HL-60 (cell line): ENCODE measurements around the gene BAAT.

ENCODE experiments used
- CTCF ChIP-seq: IDR thresholded peaks from one replicate; pipeline ENCODE4 v1.5.1; 2011; ENCODE audit warnings: low read length, control low read depth, inconsistent platforms; ENCODE audit not compliant: insufficient read depth
- POLR2AphosphoS5 ChIP-seq: IDR thresholded peaks from 2 replicates; pipeline ENCODE4 v1.6.1; 2012; ENCODE audit warnings: low read depth
- REST ChIP-seq: IDR thresholded peaks from 2 replicates; pipeline ENCODE4 v1.6.1; 2012; ENCODE audit warnings: low read depth; ENCODE audit not compliant: insufficient replicate concordance

- TF ChIP-seq REST (no peak), POLR2AphosphoS5 (no peak), CTCF (no peak)
Observed at GRCh38 chr9:101323129-101323528, 61.7 kb downstream of the BAAT start.
